GM12874 (cell line): ENCODE results near the gene EFHD1.

Source experiments
- TF ChIP-seq, protein P1 (sequence below): IDR thresholded peaks from 2 replicates; pipeline ENCODE4 v1.5.1; 2011; ENCODE audit warnings: low read depth, mild to moderate bottlenecking, control low read depth, low read length, moderate library complexity; ENCODE audit not compliant: insufficient read depth

The EFHD1 gene

DNA sequence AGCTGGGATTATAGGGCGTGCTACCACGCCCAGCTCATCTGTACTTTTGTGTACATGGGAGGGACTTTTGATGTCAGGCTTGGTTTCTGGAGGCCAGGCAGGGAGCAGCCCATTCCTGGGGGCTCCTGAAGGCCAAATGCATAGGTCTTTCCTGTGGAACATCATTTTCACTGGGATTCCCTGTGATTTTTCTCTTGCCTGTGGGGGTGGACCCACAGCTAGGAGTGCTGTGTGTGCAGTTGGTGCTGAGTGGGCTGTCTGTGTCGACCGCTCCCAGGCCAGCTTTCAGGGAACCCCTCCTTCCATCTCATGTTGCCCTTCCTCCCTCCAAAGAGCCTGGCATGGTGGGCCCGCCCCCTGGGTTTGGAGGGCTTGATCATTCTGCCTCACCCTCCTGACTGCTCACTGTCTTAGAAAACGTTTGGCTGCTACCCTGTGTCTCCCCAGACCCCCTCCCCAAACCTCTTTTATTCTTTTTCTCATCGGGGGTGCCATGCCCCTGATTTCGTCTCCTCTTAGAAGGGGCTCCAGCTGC is 10.5 kb downstream of the EFHD1 start:
- TF ChIP-seq, protein P1, sequence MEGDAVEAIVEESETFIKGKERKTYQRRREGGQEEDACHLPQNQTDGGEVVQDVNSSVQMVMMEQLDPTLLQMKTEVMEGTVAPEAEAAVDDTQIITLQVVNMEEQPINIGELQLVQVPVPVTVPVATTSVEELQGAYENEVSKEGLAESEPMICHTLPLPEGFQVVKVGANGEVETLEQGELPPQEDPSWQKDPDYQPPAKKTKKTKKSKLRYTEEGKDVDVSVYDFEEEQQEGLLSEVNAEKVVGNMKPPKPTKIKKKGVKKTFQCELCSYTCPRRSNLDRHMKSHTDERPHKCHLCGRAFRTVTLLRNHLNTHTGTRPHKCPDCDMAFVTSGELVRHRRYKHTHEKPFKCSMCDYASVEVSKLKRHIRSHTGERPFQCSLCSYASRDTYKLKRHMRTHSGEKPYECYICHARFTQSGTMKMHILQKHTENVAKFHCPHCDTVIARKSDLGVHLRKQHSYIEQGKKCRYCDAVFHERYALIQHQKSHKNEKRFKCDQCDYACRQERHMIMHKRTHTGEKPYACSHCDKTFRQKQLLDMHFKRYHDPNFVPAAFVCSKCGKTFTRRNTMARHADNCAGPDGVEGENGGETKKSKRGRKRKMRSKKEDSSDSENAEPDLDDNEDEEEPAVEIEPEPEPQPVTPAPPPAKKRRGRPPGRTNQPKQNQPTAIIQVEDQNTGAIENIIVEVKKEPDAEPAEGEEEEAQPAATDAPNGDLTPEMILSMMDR, result no peak

DNA sequence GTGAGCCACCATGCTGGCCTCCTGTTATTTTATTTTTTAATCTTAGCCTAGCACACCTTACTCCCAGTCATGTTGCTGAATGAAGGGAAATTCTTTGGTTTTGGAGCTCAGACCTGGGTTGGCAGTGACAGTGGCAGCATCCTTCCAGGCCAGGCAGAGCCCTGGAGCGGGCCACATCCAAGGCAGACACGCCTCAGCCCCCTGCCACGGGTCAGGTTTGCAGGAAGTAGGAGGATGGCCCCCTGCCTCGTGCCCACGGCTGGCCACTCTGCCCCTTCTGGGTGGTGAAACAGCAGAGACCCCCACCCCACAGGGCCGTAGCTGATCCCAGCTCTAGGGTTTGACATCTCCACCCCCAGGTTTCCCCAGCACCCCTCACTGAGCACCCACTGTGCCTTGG is 11.7 kb downstream of the EFHD1 start:
- TF ChIP-seq, protein P1, result no peak

DNA sequence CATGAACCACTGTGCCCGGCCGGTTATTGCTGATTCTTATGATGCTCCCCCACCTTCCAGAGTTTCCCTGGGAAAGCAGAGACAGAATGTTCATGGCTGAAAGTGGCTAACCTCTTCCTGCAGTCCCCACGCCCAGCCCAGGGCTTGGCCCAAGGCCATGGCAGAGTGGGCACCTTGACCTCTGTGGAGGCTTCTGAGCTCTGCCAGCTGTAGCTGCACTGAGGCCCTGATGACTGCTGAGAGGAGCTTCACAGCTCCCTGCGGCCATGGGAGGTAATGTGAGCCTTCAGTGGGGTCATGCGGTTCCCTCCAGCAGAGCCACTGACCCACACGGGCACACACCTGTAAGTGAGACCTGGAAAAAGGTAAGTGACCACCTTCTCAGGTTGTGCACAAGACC is 13.3 kb downstream of the EFHD1 start:
- TF ChIP-seq, protein P1, result no peak

GRCh38 chr2:232647261-232647660 is 13.9 kb downstream of the EFHD1 start:
- TF ChIP-seq, protein P1, result no peak

DNA sequence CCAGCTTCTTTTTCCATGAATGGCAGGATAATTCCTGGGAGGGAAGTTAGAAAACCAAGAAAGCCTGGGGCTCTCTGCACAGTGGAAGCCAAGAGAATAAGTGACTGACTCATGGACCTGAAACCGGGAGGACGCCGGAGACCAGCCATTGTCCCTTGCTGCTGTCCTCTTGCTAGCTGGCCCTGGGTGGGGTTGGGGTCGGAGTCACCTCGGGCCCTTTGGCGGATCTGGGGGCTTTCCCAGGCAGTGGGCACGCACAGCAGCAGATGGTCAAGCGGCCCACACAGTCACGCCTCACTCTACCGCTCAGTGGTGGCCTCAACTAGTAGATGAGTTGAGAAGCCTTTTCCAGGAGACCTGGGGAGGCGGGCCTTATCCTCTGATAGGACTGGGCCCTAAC is 15.6 kb downstream of the EFHD1 start:
- TF ChIP-seq, protein P1, result no peak

DNA sequence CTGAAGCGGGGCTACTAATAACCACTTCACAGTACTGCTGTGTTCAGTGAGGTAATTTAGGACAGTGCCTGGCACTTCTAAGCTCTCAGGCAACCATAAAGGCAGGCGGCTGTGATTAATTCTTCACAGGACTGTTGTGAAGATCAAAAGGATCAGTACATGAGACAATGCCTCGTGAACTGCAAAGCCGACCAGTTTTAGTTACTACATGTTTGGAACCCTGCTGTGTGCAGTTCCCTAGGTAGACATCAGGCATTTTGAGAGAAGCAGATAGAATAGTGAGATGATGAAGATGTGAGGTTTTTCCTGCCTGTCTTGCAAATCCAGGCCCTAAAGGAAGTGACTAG is 19.1 kb downstream of the EFHD1 start:
- TF ChIP-seq, protein P1, result no peak

DNA sequence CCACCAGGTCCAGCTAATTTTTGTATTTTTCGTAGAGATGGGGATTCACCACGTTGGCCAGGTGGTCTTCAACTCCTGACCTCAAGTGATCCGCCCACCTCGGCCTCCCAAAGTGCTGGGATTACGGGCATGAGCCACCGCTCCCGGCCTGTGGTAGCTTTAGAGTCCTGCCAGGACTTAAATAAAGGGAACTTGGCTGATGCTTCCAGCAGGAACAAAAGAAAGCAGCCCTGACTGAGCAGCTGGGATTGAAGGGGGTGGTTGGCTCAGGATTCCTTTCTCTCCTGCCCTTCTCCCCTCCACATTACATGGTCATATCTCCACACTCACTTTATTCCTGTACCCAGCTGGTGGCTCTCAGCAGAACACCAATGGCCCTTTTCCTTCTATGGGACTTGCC is 20.0 kb downstream of the EFHD1 start:
- TF ChIP-seq, protein P1, result no peak

DNA sequence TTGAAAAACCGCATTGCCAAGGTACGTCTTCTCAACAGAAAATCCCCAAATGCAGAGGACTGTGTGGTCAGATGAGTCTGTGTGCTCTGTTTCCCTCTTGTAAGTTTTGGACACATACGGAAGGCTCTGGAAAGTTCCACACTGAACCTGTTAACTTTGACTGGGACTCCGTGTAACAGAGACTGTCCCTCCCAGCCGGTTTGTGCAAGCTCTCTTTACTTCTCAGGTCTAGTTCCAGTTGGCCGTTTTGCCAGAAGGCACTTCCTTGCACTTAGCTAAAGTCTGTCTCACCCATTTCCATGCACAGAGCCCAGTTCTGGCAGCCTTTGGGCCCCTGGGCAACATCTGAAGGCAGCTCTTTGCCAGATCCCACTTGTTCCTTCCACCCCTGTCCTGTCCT is 22.0 kb downstream of the EFHD1 start:
- TF ChIP-seq, protein P1, result no peak
